Fibroblast of skin of left biceps (primary cell): Measurements from ENCODE around the gene NOG.

Experiments used
- DNase-seq, 2 experiments: peaks; one replicate each; pipeline ENCODE4 v3.0.0-alpha.2; 2013; ENCODE audit warnings: low read depth in 2 of 2

Gene NOG

GRCh38 chr17:56593646-56594319, at the start of gene NOG:
TSS of gene NOG (plus strand) at chr17:56593699. CDS start at chr17:56594224, 525 bp downstream.
- DNase-seq, result no peak

GRCh38 chr17:56545106-56545505, 48.4 kb upstream of the NOG start:
- no peak for DNase-seq

GRCh38 chr17:56545930-56546329, 47.6 kb upstream of the NOG start:
- DNase-seq, result no peak

- DNase-seq, result no peak
Measured at GRCh38 chr17:56548661-56549060, 44.8 kb upstream of the NOG start.

- no peak for DNase-seq
Measured at GRCh38 chr17:56549501-56549900, 44.0 kb upstream of the NOG start.

GRCh38 chr17:56557682-56558081, 35.8 kb upstream of the NOG start:
- no peak for DNase-seq

GRCh38 chr17:56558088-56558487, 35.4 kb upstream of the NOG start:
- no peak for DNase-seq

GRCh38 chr17:56570199-56570598, 23.3 kb upstream of the NOG start:
- no peak for DNase-seq

- no peak for DNase-seq
Measured at GRCh38 chr17:56571456-56571855, 22.0 kb upstream of the NOG start.

GRCh38 chr17:56577190-56577842, 16.2 kb upstream of the NOG start:
- no peak for DNase-seq

- DNase-seq, result no peak
Measured at GRCh38 chr17:56577843-56578204, 15.7 kb upstream of the NOG start.

GRCh38 chr17:56581635-56582627, 11.6 kb upstream of the NOG start:
- no peak for DNase-seq

GRCh38 chr17:56583772-56584171, 9.7 kb upstream of the NOG start:
- no peak for DNase-seq

- DNase-seq, result no peak
Measured at GRCh38 chr17:56587298-56587697, 6.2 kb upstream of the NOG start.

- peak; percentile 27 to 40 for DNase-seq
Measured at GRCh38 chr17:56592487-56593085, 913 bp upstream of the NOG start.

GRCh38 chr17:56593086-56593645, 333 bp upstream of the NOG start:
- DNase-seq, result peak; percentile 38 to 47

- DNase-seq, result no peak
Measured at GRCh38 chr17:56594320-56595107, 1.0 kb downstream of the NOG start.

- no peak for DNase-seq
Measured at GRCh38 chr17:56595108-56595418, 1.6 kb downstream of the NOG start.

GRCh38 chr17:56595831-56596690, 2.6 kb downstream of the NOG start:
- no peak for DNase-seq
